ENCODE results near the gene ACVR1. TPM values are rescaled to one million over a fixed set of nuclear protein-coding genes. Genes with fewer than 3 reads are reported as not detected.

ACVR1 gene
- total and polyA plus RNA-seq, 2 experiments from 2014 or later, result 8.9 to 21.5 TPM

- TF ChIP-seq STAT1 (IDR thresholded peaks at IDR 0.05; ENCODE audit: unreplicated experiment), result no peak
- no peak for TF ChIP-seq POLR2AphosphoS5 (IDR thresholded peaks at IDR 0.05; ENCODE audit: low read depth)
- no peak for TF ChIP-seq CREB1 (CRISPR knock-in tag; IDR thresholded peaks at IDR 0.05; ENCODE audit: low read depth)
Observed at GRCh38 chr2:157880927-157881326, 4.8 kb upstream of the ACVR1 start (continued).

- Mint-ChIP-seq H3K27me3 (ENCODE audit: insufficient read depth, low read depth, poor library complexity) (peaks cover 10% of the 10 kb centered on the region), H3K36me3 (ENCODE audit: low read depth) (no peaks in the 10 kb centered on the region; the same call in 2 of the 3 replicates), H3K27ac (no peak overlapping the region), H3K9me3 (no peaks in the 10 kb centered on the region; the same call in 2 of the 3 replicates), H3K4me3 (peak overlapping the region; percentile 74; the same call in 1 of the 3 replicates), H3K4me1 (peaks cover 33% of the 10 kb centered on the region)
- 0 out of 2 replicates have a peak, but pooled peaks cover 4% of the 10 kb centered on the region for H3F3A ChIP-seq (replicated peaks; ENCODE audit: low read depth)
- H3K4me2 ChIP-seq, result peak overlapping the region; percentile 95
- peak overlapping the region; percentile 90 for H3K4me3 ChIP-seq
- no peak overlapping the region for H2AFZ ChIP-seq
- H3K79me2 ChIP-seq (replicated peaks; ENCODE audit: insufficient read depth), result peaks cover 24% of the 10 kb centered on the region
- peaks cover 39% of the 10 kb centered on the region for H3K4me1 ChIP-seq (ENCODE audit: insufficient read depth)
- no peak for ATAC-seq
- no peak for DNase-seq (ENCODE audit: low spot score)
- peaks cover 14% of the 10 kb centered on the region for H4K20me1 ChIP-seq (replicated peaks; ENCODE audit: insufficient read depth)
- peaks cover 6% of the 10 kb centered on the region; the same call in 1 of the 2 replicates for H3K27me3 ChIP-seq (ENCODE audit: insufficient read depth)
- no peaks in the 10 kb centered on the region for H3K9me2 ChIP-seq (ENCODE audit: insufficient read depth)
- no peak overlapping the region for H3K27ac ChIP-seq (ENCODE audit: low read depth)
- H3K36me3 ChIP-seq (ENCODE audit: insufficient read depth), result no peaks in the 10 kb centered on the region
- no peak for TF ChIP-seq ZNF462 (CRISPR knock-in tag; IDR thresholded peaks at IDR 0.05)
- TF ChIP-seq NANOG (IDR thresholded peaks at IDR 0.05; ENCODE audit: borderline replicate concordance), result no peak
- no peak for TF ChIP-seq ETS1 (IDR thresholded peaks at IDR 0.05)
- no peak for TF ChIP-seq EZH2phosphoT487 (IDR thresholded peaks at IDR 0.05; ENCODE audit: unreplicated experiment)
- TF ChIP-seq JUNB (IDR thresholded peaks at IDR 0.05; ENCODE audit: unreplicated experiment), result no peak
- TF ChIP-seq EZH2 (IDR thresholded peaks at IDR 0.05; ENCODE audit: low read depth, unreplicated experiment), result no peak
- no peak for TF ChIP-seq ZNF114 (CRISPR knock-in tag; IDR thresholded peaks at IDR 0.05)
- no peak for TF ChIP-seq STAT1 (IDR thresholded peaks at IDR 0.05; ENCODE audit: unreplicated experiment)
- no peak for TF ChIP-seq CREB1 (CRISPR knock-in tag; IDR thresholded peaks at IDR 0.05; ENCODE audit: low read depth)
- no peak for TF ChIP-seq ZNF331 (CRISPR knock-in tag; IDR thresholded peaks at IDR 0.05; ENCODE audit: low read depth)
- TF ChIP-seq REST (IDR thresholded peaks at IDR 0.05; ENCODE audit: unreplicated experiment), result no peak
Observed at GRCh38 chr2:157877761-157878400, 1.8 kb upstream of the ACVR1 start.

All from GM23338 (cell line).